Measurements from ENCODE around the gene MYBPC3.

MYBPC3 gene

DNA sequence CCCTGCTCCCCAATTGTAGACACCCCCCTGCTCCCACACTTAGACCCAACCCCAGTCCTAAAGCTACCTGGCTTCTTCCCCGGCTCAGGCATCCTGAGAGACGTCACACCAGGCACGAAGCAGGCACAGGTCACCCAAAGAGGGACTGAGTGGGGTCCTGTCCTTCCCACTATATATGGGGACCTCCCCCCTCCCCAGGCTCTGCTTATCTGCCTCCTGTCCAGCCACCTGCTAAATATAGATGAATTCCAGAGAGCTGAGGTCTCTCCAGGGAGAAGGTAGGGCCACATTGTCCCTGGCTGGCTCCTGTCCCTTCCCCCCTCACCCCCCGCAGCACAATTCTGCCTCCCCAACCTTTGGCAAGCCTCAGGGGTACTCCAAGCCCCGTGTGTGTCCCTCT lies at the start of gene MYBPC3:
Gene MYBPC3, minus strand, starts transcription at position 147 of the 400 bp plus-strand sequence. Its CDS starts 55 bp downstream, at position 92.
- DNase-seq (ENCODE audit: low read depth), result no peak
- no peak within 1 kb of the TSS for H3K4me3 ChIP-seq (ENCODE audit: control insufficient read depth, low read depth, low read length)
- TF ChIP-seq, protein P1, sequence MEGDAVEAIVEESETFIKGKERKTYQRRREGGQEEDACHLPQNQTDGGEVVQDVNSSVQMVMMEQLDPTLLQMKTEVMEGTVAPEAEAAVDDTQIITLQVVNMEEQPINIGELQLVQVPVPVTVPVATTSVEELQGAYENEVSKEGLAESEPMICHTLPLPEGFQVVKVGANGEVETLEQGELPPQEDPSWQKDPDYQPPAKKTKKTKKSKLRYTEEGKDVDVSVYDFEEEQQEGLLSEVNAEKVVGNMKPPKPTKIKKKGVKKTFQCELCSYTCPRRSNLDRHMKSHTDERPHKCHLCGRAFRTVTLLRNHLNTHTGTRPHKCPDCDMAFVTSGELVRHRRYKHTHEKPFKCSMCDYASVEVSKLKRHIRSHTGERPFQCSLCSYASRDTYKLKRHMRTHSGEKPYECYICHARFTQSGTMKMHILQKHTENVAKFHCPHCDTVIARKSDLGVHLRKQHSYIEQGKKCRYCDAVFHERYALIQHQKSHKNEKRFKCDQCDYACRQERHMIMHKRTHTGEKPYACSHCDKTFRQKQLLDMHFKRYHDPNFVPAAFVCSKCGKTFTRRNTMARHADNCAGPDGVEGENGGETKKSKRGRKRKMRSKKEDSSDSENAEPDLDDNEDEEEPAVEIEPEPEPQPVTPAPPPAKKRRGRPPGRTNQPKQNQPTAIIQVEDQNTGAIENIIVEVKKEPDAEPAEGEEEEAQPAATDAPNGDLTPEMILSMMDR (conservative IDR thresholded peaks at IDR 0.05; ENCODE audit: control insufficient read depth, insufficient read depth, low read depth, low read length), result no peak

DNA sequence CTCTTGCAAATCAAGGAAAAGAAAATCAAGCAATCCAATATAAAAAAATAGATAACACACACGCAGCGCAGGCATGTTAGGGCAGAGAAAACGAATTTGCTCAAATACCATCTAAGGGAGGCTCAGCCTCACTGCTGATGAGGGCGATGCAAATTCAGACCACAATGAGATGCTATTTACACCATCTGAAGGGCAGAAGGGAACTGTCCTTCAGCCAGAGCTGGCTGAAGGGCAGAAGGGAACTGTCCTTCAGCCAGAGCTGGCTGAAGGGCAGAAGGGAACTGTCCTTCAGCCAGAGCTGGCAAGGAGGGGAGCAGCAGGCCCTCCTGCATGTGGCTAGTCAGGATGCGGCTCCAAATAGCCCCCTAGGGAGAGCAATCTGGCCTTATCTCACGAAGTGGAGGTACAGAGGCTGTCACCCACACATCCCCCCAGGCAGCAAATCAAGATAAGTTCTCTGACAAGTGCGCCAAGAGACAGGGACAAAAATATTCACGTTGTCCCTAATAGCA lies 48.3 kb upstream of the MYBPC3 start:
- TF ChIP-seq, protein P1 (conservative IDR thresholded peaks at IDR 0.05; ENCODE audit: control insufficient read depth, insufficient read depth, low read depth, low read length), result no peak
- DNase-seq (ENCODE audit: low read depth), result no peak
- H3K4me3 ChIP-seq (ENCODE audit: control insufficient read depth, low read depth, low read length), result no peak overlapping the region

DNA sequence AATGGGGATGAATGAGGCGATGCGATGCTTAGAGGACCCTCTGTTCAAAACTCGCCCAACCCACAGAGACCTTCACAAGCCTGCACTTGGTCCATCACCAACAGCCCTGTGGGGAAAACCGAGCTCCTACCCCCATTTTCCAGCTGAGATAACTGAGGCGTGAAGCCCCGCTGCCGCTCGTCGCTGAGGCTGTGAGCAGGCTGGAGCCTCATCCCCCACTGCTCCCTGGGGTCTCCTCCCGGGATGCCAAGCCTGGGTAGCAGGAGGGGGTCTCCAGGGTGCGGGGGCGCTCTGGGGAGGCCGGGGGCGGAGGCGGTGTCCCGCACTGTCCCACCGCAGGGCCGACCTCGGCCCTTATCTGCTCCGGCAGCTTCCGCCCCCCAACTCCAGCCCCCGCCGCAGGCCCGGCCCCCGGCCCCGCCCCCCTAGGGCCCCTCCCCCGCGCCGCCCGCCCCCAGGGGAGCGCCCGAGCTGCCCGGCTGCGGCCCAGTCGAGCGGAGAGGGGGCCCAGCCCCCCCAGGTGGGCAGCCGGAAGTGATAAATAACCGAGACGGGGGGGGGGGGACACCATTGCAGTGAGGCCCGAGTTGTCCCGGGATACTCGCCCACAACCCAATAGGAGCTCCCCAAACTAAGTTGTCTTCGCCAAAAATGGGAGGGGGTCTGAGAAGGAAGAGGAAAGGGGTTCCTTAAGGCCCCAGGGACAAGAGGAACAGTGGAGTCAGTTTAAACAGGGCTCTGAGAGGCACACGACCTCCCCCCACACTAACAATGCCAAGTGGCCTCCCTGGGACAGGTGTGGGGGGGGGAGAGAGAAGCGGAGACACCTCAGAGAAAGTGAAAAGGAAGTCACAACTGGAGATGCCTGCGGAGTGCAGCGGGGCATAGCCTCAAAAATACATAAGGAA lies 47.6 kb upstream of the MYBPC3 start:
- DNase-seq (ENCODE audit: low read depth), result no peak
- TF ChIP-seq, protein P1 (conservative IDR thresholded peaks at IDR 0.05; ENCODE audit: control insufficient read depth, insufficient read depth, low read depth, low read length), result no peak
- H3K4me3 ChIP-seq (ENCODE audit: control insufficient read depth, low read depth, low read length), result peak overlapping the region; percentile 44

DNA sequence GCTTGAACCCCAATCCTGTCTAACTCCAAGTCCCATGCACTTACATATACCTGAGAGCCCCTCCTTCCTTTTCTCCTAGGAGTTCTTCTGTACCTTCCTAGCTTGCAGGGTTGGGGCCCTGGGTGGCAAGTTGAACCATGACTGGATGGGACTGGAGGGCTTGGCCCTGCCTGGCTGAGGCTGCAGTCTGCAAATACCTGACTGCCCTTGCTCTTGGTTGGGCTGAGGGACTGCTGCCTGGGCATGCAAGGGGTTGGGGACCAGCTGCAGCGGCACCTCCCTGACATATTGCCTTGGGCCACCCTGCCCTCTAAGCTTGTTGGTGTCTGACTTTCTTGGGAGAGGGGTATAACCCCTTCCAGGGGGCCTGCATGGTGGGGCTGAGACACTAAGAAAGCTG lies 46.0 kb upstream of the MYBPC3 start:
- H3K4me3 ChIP-seq (ENCODE audit: control insufficient read depth, low read depth, low read length), result no peak overlapping the region
- TF ChIP-seq, protein P1 (conservative IDR thresholded peaks at IDR 0.05; ENCODE audit: control insufficient read depth, insufficient read depth, low read depth, low read length), result no peak
- DNase-seq (ENCODE audit: low read depth), result no peak

DNA sequence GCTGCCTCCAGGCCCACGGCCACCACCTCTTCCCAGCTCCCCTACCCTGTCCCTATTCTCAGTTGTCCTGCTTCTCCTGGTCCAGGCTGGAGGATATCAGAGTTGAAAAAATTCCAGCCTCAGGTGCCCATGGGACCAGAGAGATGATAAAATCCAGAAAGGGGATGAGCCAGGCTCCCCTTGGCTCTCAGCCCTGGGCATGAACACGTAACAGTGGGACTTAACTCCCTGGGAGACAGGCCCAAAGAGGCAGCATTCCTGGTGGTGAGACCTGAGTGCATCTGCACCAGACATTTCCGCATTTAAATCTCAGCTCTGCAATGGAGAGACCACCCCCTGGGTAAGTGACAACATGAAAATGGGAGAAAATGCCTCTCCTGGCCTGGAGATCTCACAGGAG lies 45.5 kb upstream of the MYBPC3 start:
- H3K4me3 ChIP-seq (ENCODE audit: control insufficient read depth, low read depth, low read length), result no peak overlapping the region
- TF ChIP-seq, protein P1 (conservative IDR thresholded peaks at IDR 0.05; ENCODE audit: control insufficient read depth, insufficient read depth, low read depth, low read length), result no peak
- no peak for DNase-seq (ENCODE audit: low read depth)

DNA sequence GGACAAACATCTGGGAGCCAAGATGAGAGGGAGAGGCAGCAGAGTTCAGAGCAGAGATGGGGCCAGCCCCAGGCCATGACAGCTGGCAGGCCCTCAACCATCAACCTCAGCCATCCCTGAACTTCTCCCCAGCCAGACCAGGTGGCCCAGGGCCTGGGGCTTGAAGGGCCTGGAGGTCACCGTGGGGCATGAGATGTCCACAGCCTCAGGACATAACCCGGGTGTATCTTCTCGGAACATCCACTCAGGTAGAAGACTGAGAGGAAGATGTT lies 43.5 kb upstream of the MYBPC3 start:
- DNase-seq (ENCODE audit: low read depth), result no peak
- TF ChIP-seq, protein P1 (conservative IDR thresholded peaks at IDR 0.05; ENCODE audit: control insufficient read depth, insufficient read depth, low read depth, low read length), result no peak
- no peak overlapping the region for H3K4me3 ChIP-seq (ENCODE audit: control insufficient read depth, low read depth, low read length)
